ENCODE measurements around the gene NLRC5.

NLRC5 gene

DNA sequence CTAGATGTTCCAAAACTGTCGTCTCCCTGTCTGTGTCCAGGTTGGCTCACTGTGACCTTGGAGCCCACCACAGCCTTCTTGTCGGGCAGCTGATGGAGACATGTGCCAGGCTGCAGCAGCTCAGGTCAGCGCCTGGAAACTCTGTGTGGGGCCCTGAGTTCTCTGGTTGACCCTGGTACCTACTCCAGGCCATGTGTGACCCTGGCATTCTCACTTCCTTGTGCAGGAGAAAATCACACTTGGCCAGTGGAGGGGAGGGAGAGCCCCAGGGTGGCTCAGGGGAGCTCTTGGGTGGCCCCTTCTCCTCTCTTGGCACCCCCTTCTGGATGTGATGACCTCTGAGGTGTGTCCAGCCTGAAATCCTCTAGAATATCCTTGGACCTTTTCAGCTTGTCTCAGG, 78.0 kb downstream of the NLRC5 start:
- no peak for TF ChIP-seq TAF1 (IDR thresholded peaks at IDR 0.05; ENCODE audit: borderline replicate concordance, insufficient read depth, low read length)
- TF ChIP-seq FOXP2 (optimal IDR thresholded peaks at IDR 0.05; ENCODE audit: borderline replicate concordance, extremely low read depth, extremely low read length, insufficient read depth), result no peak
- TF ChIP-seq POLR2AphosphoS5 (IDR thresholded peaks at IDR 0.05; ENCODE audit: low read depth, low read length), result no peak
- TF ChIP-seq, protein P1, sequence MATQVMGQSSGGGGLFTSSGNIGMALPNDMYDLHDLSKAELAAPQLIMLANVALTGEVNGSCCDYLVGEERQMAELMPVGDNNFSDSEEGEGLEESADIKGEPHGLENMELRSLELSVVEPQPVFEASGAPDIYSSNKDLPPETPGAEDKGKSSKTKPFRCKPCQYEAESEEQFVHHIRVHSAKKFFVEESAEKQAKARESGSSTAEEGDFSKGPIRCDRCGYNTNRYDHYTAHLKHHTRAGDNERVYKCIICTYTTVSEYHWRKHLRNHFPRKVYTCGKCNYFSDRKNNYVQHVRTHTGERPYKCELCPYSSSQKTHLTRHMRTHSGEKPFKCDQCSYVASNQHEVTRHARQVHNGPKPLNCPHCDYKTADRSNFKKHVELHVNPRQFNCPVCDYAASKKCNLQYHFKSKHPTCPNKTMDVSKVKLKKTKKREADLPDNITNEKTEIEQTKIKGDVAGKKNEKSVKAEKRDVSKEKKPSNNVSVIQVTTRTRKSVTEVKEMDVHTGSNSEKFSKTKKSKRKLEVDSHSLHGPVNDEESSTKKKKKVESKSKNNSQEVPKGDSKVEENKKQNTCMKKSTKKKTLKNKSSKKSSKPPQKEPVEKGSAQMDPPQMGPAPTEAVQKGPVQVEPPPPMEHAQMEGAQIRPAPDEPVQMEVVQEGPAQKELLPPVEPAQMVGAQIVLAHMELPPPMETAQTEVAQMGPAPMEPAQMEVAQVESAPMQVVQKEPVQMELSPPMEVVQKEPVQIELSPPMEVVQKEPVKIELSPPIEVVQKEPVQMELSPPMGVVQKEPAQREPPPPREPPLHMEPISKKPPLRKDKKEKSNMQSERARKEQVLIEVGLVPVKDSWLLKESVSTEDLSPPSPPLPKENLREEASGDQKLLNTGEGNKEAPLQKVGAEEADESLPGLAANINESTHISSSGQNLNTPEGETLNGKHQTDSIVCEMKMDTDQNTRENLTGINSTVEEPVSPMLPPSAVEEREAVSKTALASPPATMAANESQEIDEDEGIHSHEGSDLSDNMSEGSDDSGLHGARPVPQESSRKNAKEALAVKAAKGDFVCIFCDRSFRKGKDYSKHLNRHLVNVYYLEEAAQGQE (IDR thresholded peaks at IDR 0.05; ENCODE audit: insufficient read depth in 1 of 2, low read depth in 2 of 2, low read length in 2 of 2), result no peak
- no peak for TF ChIP-seq SIN3A (IDR thresholded peaks at IDR 0.05; ENCODE audit: borderline replicate concordance, insufficient read depth, low read length)

DNA sequence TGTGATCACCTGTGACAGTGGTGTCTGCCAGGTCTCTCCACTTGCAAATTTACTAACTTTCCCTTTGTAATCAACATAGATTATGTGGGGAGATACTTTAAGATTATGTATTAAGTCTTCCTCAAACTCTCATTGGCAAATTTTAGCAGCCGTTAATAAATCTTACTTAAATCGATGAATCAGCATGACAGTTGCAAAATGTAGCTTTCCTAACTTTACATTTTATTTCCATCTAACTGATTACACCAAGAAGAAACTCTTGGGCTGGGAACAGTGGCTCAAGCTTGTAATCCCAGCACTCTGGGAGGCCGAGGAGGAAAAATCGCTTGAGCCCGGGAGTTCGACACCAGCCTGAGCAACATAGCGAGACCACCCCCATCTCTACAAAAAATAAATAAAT, 79.7 kb downstream of the NLRC5 start:
- TF ChIP-seq POLR2AphosphoS5 (IDR thresholded peaks at IDR 0.05; ENCODE audit: low read depth, low read length) (no peak), TAF1 (IDR thresholded peaks at IDR 0.05; ENCODE audit: borderline replicate concordance, insufficient read depth, low read length) (no peak), FOXP2 (optimal IDR thresholded peaks at IDR 0.05; ENCODE audit: borderline replicate concordance, extremely low read depth, extremely low read length, insufficient read depth) (no peak), SIN3A (IDR thresholded peaks at IDR 0.05; ENCODE audit: borderline replicate concordance, insufficient read depth, low read length) (no peak)
- TF ChIP-seq, protein P1 (IDR thresholded peaks at IDR 0.05; ENCODE audit: insufficient read depth in 1 of 2, low read depth in 2 of 2, low read length in 2 of 2), result no peak

DNA sequence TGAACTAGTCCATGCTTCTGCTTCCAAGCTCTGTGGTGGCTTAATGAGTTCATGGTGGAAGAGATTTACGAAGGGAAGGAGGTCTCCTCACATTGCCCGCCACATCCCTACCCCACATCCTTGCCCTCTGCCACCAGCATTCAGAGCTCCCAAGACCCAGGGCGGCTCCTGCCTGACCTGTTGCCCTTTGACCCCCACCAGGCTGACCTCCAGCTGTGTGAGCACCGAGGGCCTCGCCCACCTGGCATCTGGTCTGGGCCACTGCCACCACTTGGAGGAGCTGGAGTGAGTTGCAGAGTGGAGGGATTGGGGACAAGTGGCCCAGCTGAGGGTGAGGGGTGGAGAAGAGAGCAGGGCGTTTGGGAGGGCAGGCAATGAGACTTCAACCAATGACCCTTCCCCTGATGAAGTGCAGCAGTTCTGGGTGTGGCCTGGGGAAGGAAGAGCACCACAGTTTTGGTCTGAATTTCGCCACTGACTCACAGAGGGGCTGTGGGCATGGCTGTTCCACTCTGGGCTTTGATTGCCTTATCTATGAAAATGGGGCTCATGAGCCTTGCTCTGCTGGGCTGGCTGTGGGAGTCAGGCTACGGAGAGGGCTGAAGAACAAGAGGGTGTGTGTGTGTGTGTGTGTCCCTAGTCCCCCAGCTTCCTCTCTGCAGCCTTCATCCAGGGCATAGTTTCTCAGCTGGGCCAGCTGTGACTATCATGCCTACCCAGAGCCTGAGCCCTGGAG, 80.4 kb downstream of the NLRC5 start:
- no peak for TF ChIP-seq POLR2AphosphoS5 (IDR thresholded peaks at IDR 0.05; ENCODE audit: low read depth, low read length)
- no peak for TF ChIP-seq TAF1 (IDR thresholded peaks at IDR 0.05; ENCODE audit: borderline replicate concordance, insufficient read depth, low read length)
- TF ChIP-seq SIN3A (IDR thresholded peaks at IDR 0.05; ENCODE audit: borderline replicate concordance, insufficient read depth, low read length), result no peak
- TF ChIP-seq, protein P1 (IDR thresholded peaks at IDR 0.05; ENCODE audit: insufficient read depth in 1 of 2, low read depth in 2 of 2, low read length in 2 of 2), result no peak
- TF ChIP-seq FOXP2 (optimal IDR thresholded peaks at IDR 0.05; ENCODE audit: borderline replicate concordance, extremely low read depth, extremely low read length, insufficient read depth), result no peak

DNA sequence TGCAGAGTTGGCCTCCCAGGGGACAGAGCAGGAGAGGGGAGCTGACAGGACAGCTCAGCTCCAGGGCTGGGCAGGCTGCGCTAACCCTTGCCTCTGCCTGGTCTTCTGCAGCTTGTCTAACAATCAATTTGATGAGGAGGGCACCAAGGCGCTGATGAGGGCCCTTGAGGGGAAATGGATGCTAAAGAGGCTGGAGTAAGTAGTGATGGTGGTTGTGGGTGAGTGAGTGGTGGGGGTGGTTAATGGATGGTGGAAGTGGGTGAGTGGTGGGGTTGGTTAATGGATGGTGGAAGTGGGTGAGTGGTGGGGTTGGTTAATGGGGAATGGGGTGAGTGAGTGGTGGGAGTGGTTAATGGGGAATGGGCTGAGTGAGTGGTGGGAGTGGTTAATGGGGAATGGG, 81.1 kb downstream of the NLRC5 start:
- TF ChIP-seq SIN3A (IDR thresholded peaks at IDR 0.05; ENCODE audit: borderline replicate concordance, insufficient read depth, low read length) (no peak), POLR2AphosphoS5 (IDR thresholded peaks at IDR 0.05; ENCODE audit: low read depth, low read length) (no peak), FOXP2 (optimal IDR thresholded peaks at IDR 0.05; ENCODE audit: borderline replicate concordance, extremely low read depth, extremely low read length, insufficient read depth) (no peak), TAF1 (IDR thresholded peaks at IDR 0.05; ENCODE audit: borderline replicate concordance, insufficient read depth, low read length) (no peak)
- TF ChIP-seq, protein P1 (IDR thresholded peaks at IDR 0.05; ENCODE audit: insufficient read depth in 1 of 2, low read depth in 2 of 2, low read length in 2 of 2), result no peak
